Measurements from ENCODE around the gene GPX7. TPM values are rescaled to one million over a fixed set of nuclear protein-coding genes. Genes with fewer than 3 reads are reported as not detected.
A peak's percentile ranks its signal among the peaks of the same experiment; 100 is the strongest.

GPX7 gene
- total and polyA plus RNA-seq, 2 of the 4 experiments (the other 2 are of a cell fraction) = 3.4 to 3.8 TPM

- intact Hi-C loops (cut with micrococcal nuclease) (no loop called here), dilution Hi-C loops (cut with HindIII; ENCODE audit: low sequenced_read_pairs, unreplicated experiment) (no loop called here), in situ Hi-C loops (cut with MboI; ENCODE audit: low sequenced_read_pairs) (no loop called here)
- H3K9me1 ChIP-seq (ENCODE audit: insufficient read depth, low read length) = no peaks in the 10 kb centered on the region
- no peaks in the 10 kb centered on the region for H3K36me3 ChIP-seq (ENCODE audit: control insufficient read depth, insufficient read depth, low read length)
- no TSS peak for BruUV-seq (replicated peaks)
- peaks cover 2% of the 10 kb centered on the region for H3K27me3 ChIP-seq (ENCODE audit: control insufficient read depth, insufficient read depth, low read length)
- CTCF ChIA-PET = interaction anchor here (0.6 kb wide), 1 partner anchor 398 kb away, joined by 6 read pairs; no protein-coding TSS in a partner anchor
- H3K4me3 ChIP-seq (ENCODE audit: insufficient read depth, low read depth, low read length) = no peak overlapping the region
- POLR2A ChIA-PET (ENCODE audit: unreplicated experiment) = no interaction called here
- H3K4me2 ChIP-seq (ENCODE audit: low read depth, low read length) = no peak overlapping the region
- no peak overlapping the region for H2AK9ac ChIP-seq (replicated peaks; ENCODE audit: low read depth, low read length, poor library complexity)
- no peak overlapping the region for H4K5ac ChIP-seq (ENCODE audit: low read depth, low read length)
- H2BK15ac ChIP-seq (ENCODE audit: low read depth, low read length) = no peak overlapping the region
- no peak overlapping the region for H4K8ac ChIP-seq (ENCODE audit: low read depth in 2 of 2, low read length in 2 of 2)
- TF ChIP-seq POLR2A (IDR thresholded peaks at IDR 0.05; ENCODE audit: low read depth, low read length) (no peak), SMC3 (IDR thresholded peaks at IDR 0.05; ENCODE audit: low read depth, low read length) (no peak), RAD21 (IDR thresholded peaks at IDR 0.05; ENCODE audit: low read length) (no peak), MAZ (IDR thresholded peaks at IDR 0.05; ENCODE audit: borderline replicate concordance, low read depth, low read length) (no peak), CHD1 (IDR thresholded peaks at IDR 0.05; ENCODE audit: low read depth, low read length) (no peak), RFX5 (IDR thresholded peaks at IDR 0.05; ENCODE audit: low read depth, low read length) (no peak), CEBPB (IDR thresholded peaks at IDR 0.05; ENCODE audit: low read depth, low read length) (no peak), BHLHE40 (IDR thresholded peaks at IDR 0.05; ENCODE audit: low read depth, low read length) (no peak), MAFK (IDR thresholded peaks at IDR 0.05; ENCODE audit: low read depth, low read length) (no peak), FOS (IDR thresholded peaks at IDR 0.05; ENCODE audit: low read depth, low read length) (no peak), RCOR1 (IDR thresholded peaks at IDR 0.05; ENCODE audit: insufficient replicate concordance, low read length) (no peak), MXI1 (IDR thresholded peaks at IDR 0.05; ENCODE audit: borderline replicate concordance, low read depth, low read length) (no peak), NFE2L2 (IDR thresholded peaks at IDR 0.05; ENCODE audit: low read depth, low read length) (no peak)
- TF ChIP-seq, protein P1, sequence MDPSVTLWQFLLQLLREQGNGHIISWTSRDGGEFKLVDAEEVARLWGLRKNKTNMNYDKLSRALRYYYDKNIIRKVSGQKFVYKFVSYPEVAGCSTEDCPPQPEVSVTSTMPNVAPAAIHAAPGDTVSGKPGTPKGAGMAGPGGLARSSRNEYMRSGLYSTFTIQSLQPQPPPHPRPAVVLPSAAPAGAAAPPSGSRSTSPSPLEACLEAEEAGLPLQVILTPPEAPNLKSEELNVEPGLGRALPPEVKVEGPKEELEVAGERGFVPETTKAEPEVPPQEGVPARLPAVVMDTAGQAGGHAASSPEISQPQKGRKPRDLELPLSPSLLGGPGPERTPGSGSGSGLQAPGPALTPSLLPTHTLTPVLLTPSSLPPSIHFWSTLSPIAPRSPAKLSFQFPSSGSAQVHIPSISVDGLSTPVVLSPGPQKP (IDR thresholded peaks at IDR 0.05; ENCODE audit: borderline replicate concordance, low read depth, low read length) = no peak
- TF ChIP-seq, protein P2, sequence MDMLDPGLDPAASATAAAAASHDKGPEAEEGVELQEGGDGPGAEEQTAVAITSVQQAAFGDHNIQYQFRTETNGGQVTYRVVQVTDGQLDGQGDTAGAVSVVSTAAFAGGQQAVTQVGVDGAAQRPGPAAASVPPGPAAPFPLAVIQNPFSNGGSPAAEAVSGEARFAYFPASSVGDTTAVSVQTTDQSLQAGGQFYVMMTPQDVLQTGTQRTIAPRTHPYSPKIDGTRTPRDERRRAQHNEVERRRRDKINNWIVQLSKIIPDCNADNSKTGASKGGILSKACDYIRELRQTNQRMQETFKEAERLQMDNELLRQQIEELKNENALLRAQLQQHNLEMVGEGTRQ (IDR thresholded peaks at IDR 0.05; ENCODE audit: low read depth, low read length) = no peak
- TF ChIP-seq, protein P3, sequence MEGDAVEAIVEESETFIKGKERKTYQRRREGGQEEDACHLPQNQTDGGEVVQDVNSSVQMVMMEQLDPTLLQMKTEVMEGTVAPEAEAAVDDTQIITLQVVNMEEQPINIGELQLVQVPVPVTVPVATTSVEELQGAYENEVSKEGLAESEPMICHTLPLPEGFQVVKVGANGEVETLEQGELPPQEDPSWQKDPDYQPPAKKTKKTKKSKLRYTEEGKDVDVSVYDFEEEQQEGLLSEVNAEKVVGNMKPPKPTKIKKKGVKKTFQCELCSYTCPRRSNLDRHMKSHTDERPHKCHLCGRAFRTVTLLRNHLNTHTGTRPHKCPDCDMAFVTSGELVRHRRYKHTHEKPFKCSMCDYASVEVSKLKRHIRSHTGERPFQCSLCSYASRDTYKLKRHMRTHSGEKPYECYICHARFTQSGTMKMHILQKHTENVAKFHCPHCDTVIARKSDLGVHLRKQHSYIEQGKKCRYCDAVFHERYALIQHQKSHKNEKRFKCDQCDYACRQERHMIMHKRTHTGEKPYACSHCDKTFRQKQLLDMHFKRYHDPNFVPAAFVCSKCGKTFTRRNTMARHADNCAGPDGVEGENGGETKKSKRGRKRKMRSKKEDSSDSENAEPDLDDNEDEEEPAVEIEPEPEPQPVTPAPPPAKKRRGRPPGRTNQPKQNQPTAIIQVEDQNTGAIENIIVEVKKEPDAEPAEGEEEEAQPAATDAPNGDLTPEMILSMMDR (conservative IDR thresholded peaks at IDR 0.05; ENCODE audit: low read depth, low read length) = no peak
- DNase-seq (no peak), ATAC-seq (ENCODE audit: low read depth) (no peak)
- no peak overlapping the region for H3K14ac ChIP-seq (replicated peaks; ENCODE audit: low read depth, low read length)
- H3K4me1 ChIP-seq (ENCODE audit: control insufficient read depth, insufficient read depth, low read length) = no peaks in the 10 kb centered on the region
- H3K79me1 ChIP-seq (ENCODE audit: low read depth in 1 of 2, low read length in 2 of 2) = no peaks in the 10 kb centered on the region
- H3K9me3 ChIP-seq (ENCODE audit: control insufficient read depth, insufficient read depth, low read length) = no peaks in the 10 kb centered on the region
- H3K56ac ChIP-seq (ENCODE audit: extremely low read depth, insufficient read depth, low read length) = no peak overlapping the region
- H2BK5ac ChIP-seq (ENCODE audit: low read depth, low read length, poor library complexity, severe bottlenecking) = no peak overlapping the region
- no peak overlapping the region for H3K18ac ChIP-seq (ENCODE audit: low read depth, low read length)
- H2BK120ac ChIP-seq (ENCODE audit: low read depth, low read length) = no peak overlapping the region
- WGBS, 2 experiments (ENCODE audit: extremely low coverage in 2 of 2, insufficient read length in 1 of 2) = no CpG with 5 or more reads among the region's 6 CpGs
- no peak overlapping the region for H2BK20ac ChIP-seq (ENCODE audit: low read depth, low read length)
- H3K23ac ChIP-seq (ENCODE audit: low read depth, low read length) = no peak overlapping the region
- no peak overlapping the region for H3K9ac ChIP-seq (ENCODE audit: low read depth, low read length)
- H3K4ac ChIP-seq (ENCODE audit: low read depth, low read length) = no peak overlapping the region
- no peaks in the 10 kb centered on the region for H4K20me1 ChIP-seq (ENCODE audit: insufficient read depth, low read length)
- H2AK5ac ChIP-seq (ENCODE audit: low read depth, low read length) = no peak overlapping the region
- H3K27ac ChIP-seq (ENCODE audit: insufficient read depth, low read length) = no peak overlapping the region
- no peak overlapping the region for H4K91ac ChIP-seq (ENCODE audit: insufficient read depth, low read depth, low read length)
- H2AFZ ChIP-seq (replicated peaks; ENCODE audit: low read length, poor library complexity) = peak overlapping the region; percentile 33
These were observed 43.1 kb downstream of the GPX7 start for GRCh38 chr1:52645261-52645660.
